NB4 (cell line): Measurements from ENCODE around the gene DDX6.

ENCODE experiments used
- MYC ChIP-seq: IDR thresholded peaks from 2 replicates; pipeline ENCODE4 v1.6.1; 2011; ENCODE audit warnings: low read depth, low read length
- POLR2A ChIP-seq: IDR thresholded peaks from 2 replicates; pipeline ENCODE4 v1.6.1; 2011; ENCODE audit warnings: mild to moderate bottlenecking; ENCODE audit not compliant: insufficient read length; ENCODE audit errors: extremely low read depth
- TF ChIP-seq, protein P1 (sequence below): IDR thresholded peaks from 2 replicates; pipeline ENCODE4 v1.6.1; 2011; ENCODE audit warnings: low read depth, low read length

- TF ChIP-seq MYC (no peak), POLR2A (no peak)
- TF ChIP-seq, protein P1, sequence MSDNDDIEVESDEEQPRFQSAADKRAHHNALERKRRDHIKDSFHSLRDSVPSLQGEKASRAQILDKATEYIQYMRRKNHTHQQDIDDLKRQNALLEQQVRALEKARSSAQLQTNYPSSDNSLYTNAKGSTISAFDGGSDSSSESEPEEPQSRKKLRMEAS = no peak
Measured at GRCh38 chr11:118740892-118741291, 50.1 kb downstream of the DDX6 start.
